GM23338 (cell line): ENCODE results near the gene IGSF21. TPM values are rescaled to one million over a fixed set of nuclear protein-coding genes. Genes with fewer than 3 reads are reported as not detected.
A peak's percentile ranks its signal among the peaks of the same experiment; 100 is the strongest.

ENCODE experiments used
- ATAC-seq: fragments of 200-7000 bp; cut with Tn5 transposase; 3 replicates; pipeline ENCODE4 v1.9.1; 2020
- DNase-seq: peaks from one replicate; pipeline ENCODE4 v3.0.0-alpha.2; 2015; ENCODE audit warnings: low spot score
- H2AFZ ChIP-seq: fragments of 200-600 bp; sonication (generic); 2 replicates; pipeline ENCODE4 v1.8.0; 2016; ENCODE audit warnings: antibody characterized with exemption, mild to moderate bottlenecking, moderate library complexity
- H3F3A ChIP-seq: fragments of 200-600 bp; sonication (generic); replicated peaks from 2 replicates; pipeline ENCODE4 v1.8.0; 2017; ENCODE audit warnings: antibody characterized with exemption, mixed run types, low read depth
- H3K27ac ChIP-seq: fragments of 200-600 bp; sonication (generic); 2 replicates; pipeline ENCODE4 v1.6.1; 2016; ENCODE audit warnings: low read depth
- H3K27me3 ChIP-seq: fragments of 200-600 bp; sonication (generic); 2 replicates; pipeline ENCODE4 v1.8.0; 2016; ENCODE audit warnings: mild to moderate bottlenecking, mixed run types, moderate library complexity; ENCODE audit not compliant: insufficient read depth
- H3K36me3 ChIP-seq: fragments of 200-600 bp; sonication (generic); 2 replicates; pipeline ENCODE4 v1.8.0; 2016; ENCODE audit warnings: mild to moderate bottlenecking; ENCODE audit not compliant: insufficient read depth
- H3K4me1 ChIP-seq: fragments of 200-600 bp; sonication (generic); 2 replicates; pipeline ENCODE4 v1.8.0; 2016; ENCODE audit warnings: mild to moderate bottlenecking, moderate library complexity; ENCODE audit not compliant: insufficient read depth
- H3K4me2 ChIP-seq: fragments of 200-600 bp; sonication (generic); 2 replicates; pipeline ENCODE4 v1.7.1; 2017; ENCODE audit warnings: mixed run types
- H3K4me3 ChIP-seq: fragments of 200-600 bp; sonication (generic); 2 replicates; pipeline ENCODE4 v1.6.1; 2016; ENCODE audit warnings: mixed run types
- H3K79me2 ChIP-seq: fragments of 200-600 bp; sonication (generic); replicated peaks from 2 replicates; pipeline ENCODE4 v1.8.0; 2017; ENCODE audit warnings: mild to moderate bottlenecking; ENCODE audit not compliant: insufficient read depth
- H3K9me2 ChIP-seq: fragments of 200-600 bp; sonication (generic); 2 replicates; pipeline ENCODE4 v1.8.0; 2017; ENCODE audit not compliant: insufficient read depth
- H4K20me1 ChIP-seq: fragments of 200-600 bp; sonication (generic); replicated peaks from 2 replicates; pipeline ENCODE4 v1.8.0; 2017; ENCODE audit warnings: mild to moderate bottlenecking; ENCODE audit not compliant: insufficient read depth
- H3K27ac Mint-ChIP-seq: 2 replicates; pipeline ENCODE4 v1.8.0; 2020; ENCODE audit warnings: inconsistent platforms, mild to moderate bottlenecking, moderate library complexity, mixed read lengths
- H3K27me3 Mint-ChIP-seq: 3 replicates; pipeline ENCODE4 v1.8.0; 2022; ENCODE audit warnings: low read depth, mild to moderate bottlenecking, moderate library complexity, mixed read lengths, inconsistent platforms; ENCODE audit not compliant: insufficient read depth, poor library complexity
- H3K36me3 Mint-ChIP-seq: 3 replicates; pipeline ENCODE4 v1.8.0; 2021; ENCODE audit warnings: low read depth, mild to moderate bottlenecking, inconsistent platforms, moderate library complexity, mixed read lengths
- H3K4me1 Mint-ChIP-seq: 3 replicates; pipeline ENCODE4 v1.8.0; 2020; ENCODE audit warnings: mild to moderate bottlenecking, inconsistent platforms, mixed read lengths
- H3K4me3 Mint-ChIP-seq: 3 replicates; pipeline ENCODE4 v1.8.0; 2021; ENCODE audit warnings: moderate library complexity, mild to moderate bottlenecking, inconsistent platforms, mixed read lengths
- H3K9me3 Mint-ChIP-seq: 3 replicates; pipeline ENCODE4 v1.8.0; 2020; ENCODE audit warnings: moderate library complexity, mild to moderate bottlenecking, inconsistent platforms, mixed read lengths
- CREB1 ChIP-seq: fragments of 250-450 bp; sonication (Bioruptor Pico); IDR thresholded peaks from 2 replicates; pipeline ENCODE4 v1.5.0; 2020; ENCODE audit warnings: low read depth, mild to moderate bottlenecking, moderate library complexity
- EZH2phosphoT487 ChIP-seq: fragments of 200-600 bp; sonication (generic); IDR thresholded peaks from one replicate; pipeline ENCODE4 v1.8.1; 2018; ENCODE audit warnings: antibody characterized with exemption; ENCODE audit not compliant: unreplicated experiment
- JUNB ChIP-seq: IDR thresholded peaks from one replicate; pipeline ENCODE4 v1.6.1; 2016; ENCODE audit warnings: antibody characterized with exemption; ENCODE audit not compliant: unreplicated experiment
- POLR2AphosphoS5 ChIP-seq: IDR thresholded peaks from 2 replicates; pipeline ENCODE4 v1.6.1; 2016; ENCODE audit warnings: antibody characterized with exemption, low read depth
- ZNF114 ChIP-seq: fragments of 250-450 bp; sonication (Bioruptor Pico); IDR thresholded peaks from 2 replicates; pipeline ENCODE4 v1.5.0; 2020; ENCODE audit warnings: mild to moderate bottlenecking, moderate library complexity
- ZNF331 ChIP-seq: fragments of 250-450 bp; sonication (Bioruptor Pico); IDR thresholded peaks from 2 replicates; pipeline ENCODE4 v1.5.0; 2020; ENCODE audit warnings: low read depth, mild to moderate bottlenecking, moderate library complexity
- polyA plus RNA-seq: library from polyadenylated mRNA; unstranded; fragments of >200 nt; fragmentation: Nextera tagmentation; extraction: Ambion mirVana; gene quantifications from 2 replicates; pipeline ENCODE4 v1.2.1, GENCODE V29; 2016
- total RNA-seq: library from RNA; depleted of rRNA; stranded (reverse); fragments of >200 nt; shearing (Covaris generic); gene quantifications from 2 replicates; pipeline ENCODE4 v1.2.3, GENCODE V29; 2014
- TF ChIP-seq, protein P1 (sequence below): IDR thresholded peaks from one replicate; pipeline ENCODE4 v1.6.1; 2018; ENCODE audit warnings: antibody characterized with exemption; ENCODE audit not compliant: unreplicated experiment
- TF ChIP-seq, protein P2 (sequence below): IDR thresholded peaks from 2 replicates; pipeline ENCODE4 v1.6.1; 2016; ENCODE audit warnings: antibody characterized with exemption
- TF ChIP-seq, protein P3 (sequence below), 2 experiments: fragments of 200-600 bp in 1 of 2; sonication (generic) in 1 of 2; conservative IDR thresholded peaks; 2 replicates each; pipeline versions ENCODE4 v1.5.1 to v1.6.1; 2016 to 2017; ENCODE audit warnings: antibody characterized with exemption in 2 of 2, low read depth in 2 of 2, mild to moderate bottlenecking in 2 of 2, moderate library complexity in 1 of 2

Gene IGSF21
- total and polyA plus RNA-seq, 2 experiments from 2014 or later: 15.6 to 15.7 TPM

DNA sequence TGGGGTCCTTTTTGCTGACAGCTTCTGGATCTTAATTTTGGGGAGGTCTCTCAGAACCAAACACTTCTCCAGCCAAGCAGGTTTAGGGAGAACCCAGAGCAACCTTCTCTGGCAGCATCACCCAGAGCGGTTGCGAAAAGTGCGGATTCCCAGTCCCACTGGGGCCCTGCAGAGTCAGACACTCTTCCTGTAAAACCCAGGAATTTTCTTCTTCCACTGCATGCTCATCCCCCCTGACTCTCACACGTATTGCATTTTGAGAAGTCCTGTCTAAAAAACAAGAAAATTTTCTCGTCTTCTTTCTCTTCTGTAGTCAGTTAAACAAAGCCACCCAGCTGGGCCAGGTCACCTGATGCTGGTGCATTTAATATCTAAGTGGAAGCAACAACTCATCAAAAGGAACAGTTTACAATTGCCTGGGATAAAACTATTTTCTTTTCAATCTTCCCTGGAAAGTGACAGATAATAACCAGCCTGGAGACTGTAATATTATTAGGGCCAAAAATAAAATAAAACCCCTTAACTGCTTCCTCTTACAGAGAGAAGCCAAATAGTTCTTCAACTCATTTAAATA, 156.0 kb downstream of the IGSF21 start (continued):
- TF ChIP-seq, protein P1, sequence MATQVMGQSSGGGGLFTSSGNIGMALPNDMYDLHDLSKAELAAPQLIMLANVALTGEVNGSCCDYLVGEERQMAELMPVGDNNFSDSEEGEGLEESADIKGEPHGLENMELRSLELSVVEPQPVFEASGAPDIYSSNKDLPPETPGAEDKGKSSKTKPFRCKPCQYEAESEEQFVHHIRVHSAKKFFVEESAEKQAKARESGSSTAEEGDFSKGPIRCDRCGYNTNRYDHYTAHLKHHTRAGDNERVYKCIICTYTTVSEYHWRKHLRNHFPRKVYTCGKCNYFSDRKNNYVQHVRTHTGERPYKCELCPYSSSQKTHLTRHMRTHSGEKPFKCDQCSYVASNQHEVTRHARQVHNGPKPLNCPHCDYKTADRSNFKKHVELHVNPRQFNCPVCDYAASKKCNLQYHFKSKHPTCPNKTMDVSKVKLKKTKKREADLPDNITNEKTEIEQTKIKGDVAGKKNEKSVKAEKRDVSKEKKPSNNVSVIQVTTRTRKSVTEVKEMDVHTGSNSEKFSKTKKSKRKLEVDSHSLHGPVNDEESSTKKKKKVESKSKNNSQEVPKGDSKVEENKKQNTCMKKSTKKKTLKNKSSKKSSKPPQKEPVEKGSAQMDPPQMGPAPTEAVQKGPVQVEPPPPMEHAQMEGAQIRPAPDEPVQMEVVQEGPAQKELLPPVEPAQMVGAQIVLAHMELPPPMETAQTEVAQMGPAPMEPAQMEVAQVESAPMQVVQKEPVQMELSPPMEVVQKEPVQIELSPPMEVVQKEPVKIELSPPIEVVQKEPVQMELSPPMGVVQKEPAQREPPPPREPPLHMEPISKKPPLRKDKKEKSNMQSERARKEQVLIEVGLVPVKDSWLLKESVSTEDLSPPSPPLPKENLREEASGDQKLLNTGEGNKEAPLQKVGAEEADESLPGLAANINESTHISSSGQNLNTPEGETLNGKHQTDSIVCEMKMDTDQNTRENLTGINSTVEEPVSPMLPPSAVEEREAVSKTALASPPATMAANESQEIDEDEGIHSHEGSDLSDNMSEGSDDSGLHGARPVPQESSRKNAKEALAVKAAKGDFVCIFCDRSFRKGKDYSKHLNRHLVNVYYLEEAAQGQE: no peak
- TF ChIP-seq POLR2AphosphoS5: no peak
- no peak for TF ChIP-seq ZNF114 (CRISPR knock-in tag)
- TF ChIP-seq, protein P2, sequence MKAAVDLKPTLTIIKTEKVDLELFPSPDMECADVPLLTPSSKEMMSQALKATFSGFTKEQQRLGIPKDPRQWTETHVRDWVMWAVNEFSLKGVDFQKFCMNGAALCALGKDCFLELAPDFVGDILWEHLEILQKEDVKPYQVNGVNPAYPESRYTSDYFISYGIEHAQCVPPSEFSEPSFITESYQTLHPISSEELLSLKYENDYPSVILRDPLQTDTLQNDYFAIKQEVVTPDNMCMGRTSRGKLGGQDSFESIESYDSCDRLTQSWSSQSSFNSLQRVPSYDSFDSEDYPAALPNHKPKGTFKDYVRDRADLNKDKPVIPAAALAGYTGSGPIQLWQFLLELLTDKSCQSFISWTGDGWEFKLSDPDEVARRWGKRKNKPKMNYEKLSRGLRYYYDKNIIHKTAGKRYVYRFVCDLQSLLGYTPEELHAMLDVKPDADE: no peak
- TF ChIP-seq CREB1 (CRISPR knock-in tag): no peak

DNA sequence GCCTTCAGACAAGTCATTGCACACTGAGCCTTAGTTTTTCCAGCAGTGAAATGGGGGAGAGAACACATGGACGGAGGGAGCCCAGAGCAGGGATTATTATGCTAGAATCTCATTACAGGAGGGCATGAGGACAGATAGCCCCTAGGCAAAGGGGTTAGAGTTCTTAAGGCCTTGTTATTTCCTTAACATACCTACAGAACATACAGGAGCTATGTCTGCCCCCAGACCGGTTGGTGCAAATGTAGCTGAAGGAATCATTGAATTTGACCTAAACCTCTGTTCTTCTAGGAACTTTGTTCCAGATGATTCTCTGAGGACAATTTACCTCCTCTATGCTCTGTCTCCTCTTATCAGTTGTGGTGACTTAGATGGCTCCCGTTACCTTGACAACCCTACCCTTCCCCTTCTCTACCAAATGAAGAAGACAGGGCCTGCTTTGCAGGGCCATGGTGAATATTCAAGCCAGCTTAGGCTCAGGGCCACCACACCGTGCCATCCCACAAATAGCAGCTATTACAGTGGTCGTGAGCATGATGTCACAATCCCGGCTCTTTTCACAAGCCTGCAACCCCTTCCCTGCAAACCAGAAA, 156.9 kb downstream of the IGSF21 start:
- Histone ChIP-seq H3F3A (0 out of 2 replicates have a peak, but pooled peaks cover 6% of the 10 kb centered on the region), H2AFZ (no peak overlapping the region), H3K27me3 (no peaks in the 10 kb centered on the region), H3K4me2 (no peak overlapping the region; the same call in 1 of the 2 replicates), H3K27ac (0 out of 2 replicates have a peak overlapping the region, but pooled peaks have one; percentile 77), H3K36me3 (no peaks in the 10 kb centered on the region), H3K9me2 (peaks cover 8% of the 10 kb centered on the region; the same call in 1 of the 2 replicates), H4K20me1 (no peaks in the 10 kb centered on the region), H3K4me3 (no peak overlapping the region), H3K79me2 (no peaks in the 10 kb centered on the region), H3K4me1 (peaks cover 30% of the 10 kb centered on the region)
- Mint-ChIP-seq H3K9me3 (peaks cover under 1% of the 10 kb centered on the region; the same call in 2 of the 3 replicates), H3K4me3 (no peak overlapping the region), H3K27me3 (peaks cover 7% of the 10 kb centered on the region), H3K4me1 (peaks cover 37% of the 10 kb centered on the region), H3K27ac (no peak overlapping the region), H3K36me3 (peaks cover 7% of the 10 kb centered on the region; the same call in 2 of the 3 replicates)
- TF ChIP-seq ZNF114 (CRISPR knock-in tag): no peak
- 0 out of 2 replicates have a peak, but pooled peaks have one; percentile 18 for TF ChIP-seq POLR2AphosphoS5
- ATAC-seq (no peak), DNase-seq (no peak)

DNA sequence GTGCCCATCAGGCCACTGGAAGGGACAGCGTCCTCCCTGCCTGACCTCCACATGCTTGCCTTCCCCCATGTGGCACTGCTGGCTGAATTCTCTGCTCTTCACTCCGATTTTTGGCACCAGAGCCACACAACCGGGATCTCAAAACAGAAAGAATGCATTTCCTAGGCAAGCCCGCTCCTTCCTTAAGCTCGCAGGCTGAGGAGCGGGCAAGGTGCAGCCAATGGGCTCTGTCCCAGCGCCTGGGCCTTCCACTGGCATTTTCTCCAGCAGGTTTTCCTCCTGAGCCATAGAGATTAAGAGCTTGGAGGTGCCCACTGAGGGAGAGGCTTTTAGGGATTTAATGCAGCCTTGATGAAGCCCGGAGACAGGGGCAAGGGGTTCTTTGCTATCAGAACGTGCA, 158.0 kb downstream of the IGSF21 start:
- Histone ChIP-seq H3K4me1 (peaks cover 30% of the 10 kb centered on the region), H3K79me2 (no peaks in the 10 kb centered on the region), H3K4me3 (no peak overlapping the region), H3K36me3 (no peaks in the 10 kb centered on the region), H2AFZ (no peak overlapping the region), H3K9me2 (peaks cover 8% of the 10 kb centered on the region), H3K27ac (no peak overlapping the region), H3F3A (0 out of 2 replicates have a peak, but pooled peaks cover 6% of the 10 kb centered on the region), H3K27me3 (no peaks in the 10 kb centered on the region), H4K20me1 (no peaks in the 10 kb centered on the region), H3K4me2 (no peak overlapping the region)
- TF ChIP-seq ZNF114 (CRISPR knock-in tag) (no peak), EZH2phosphoT487 (no peak), POLR2AphosphoS5 (no peak), CREB1 (CRISPR knock-in tag) (no peak), ZNF331 (CRISPR knock-in tag) (no peak), JUNB (no peak)
- TF ChIP-seq, protein P1: no peak
- TF ChIP-seq, protein P3, sequence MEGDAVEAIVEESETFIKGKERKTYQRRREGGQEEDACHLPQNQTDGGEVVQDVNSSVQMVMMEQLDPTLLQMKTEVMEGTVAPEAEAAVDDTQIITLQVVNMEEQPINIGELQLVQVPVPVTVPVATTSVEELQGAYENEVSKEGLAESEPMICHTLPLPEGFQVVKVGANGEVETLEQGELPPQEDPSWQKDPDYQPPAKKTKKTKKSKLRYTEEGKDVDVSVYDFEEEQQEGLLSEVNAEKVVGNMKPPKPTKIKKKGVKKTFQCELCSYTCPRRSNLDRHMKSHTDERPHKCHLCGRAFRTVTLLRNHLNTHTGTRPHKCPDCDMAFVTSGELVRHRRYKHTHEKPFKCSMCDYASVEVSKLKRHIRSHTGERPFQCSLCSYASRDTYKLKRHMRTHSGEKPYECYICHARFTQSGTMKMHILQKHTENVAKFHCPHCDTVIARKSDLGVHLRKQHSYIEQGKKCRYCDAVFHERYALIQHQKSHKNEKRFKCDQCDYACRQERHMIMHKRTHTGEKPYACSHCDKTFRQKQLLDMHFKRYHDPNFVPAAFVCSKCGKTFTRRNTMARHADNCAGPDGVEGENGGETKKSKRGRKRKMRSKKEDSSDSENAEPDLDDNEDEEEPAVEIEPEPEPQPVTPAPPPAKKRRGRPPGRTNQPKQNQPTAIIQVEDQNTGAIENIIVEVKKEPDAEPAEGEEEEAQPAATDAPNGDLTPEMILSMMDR (conservative IDR thresholded peaks at IDR 0.05; ENCODE audit: low read depth in 2 of 2): no peak
- ATAC-seq (no peak), DNase-seq (no peak)
- Mint-ChIP-seq H3K9me3 (no peaks in the 10 kb centered on the region; the same call in 1 of the 3 replicates), H3K4me3 (no peak overlapping the region), H3K27ac (no peak overlapping the region), H3K4me1 (peaks cover 37% of the 10 kb centered on the region), H3K27me3 (peaks cover 7% of the 10 kb centered on the region), H3K36me3 (peaks cover 6% of the 10 kb centered on the region; the same call in 1 of the 3 replicates)
